HEK293T (cell line): ENCODE results near the gene NAV2.

Experiments used
- CTCF ChIA-PET: fragments of 350-600 bp; formaldehyde crosslinking; extraction: SDS; loops from one replicate; lab custom pipeline; 2021; ENCODE audit warnings: antibody characterized with exemption, inconsistent platforms; lab: Yijun Ruan, JAX
- POLR2A ChIA-PET: fragments of 350-600 bp; formaldehyde crosslinking; extraction: SDS; loops from one replicate; lab custom pipeline; 2020; ENCODE audit warnings: antibody characterized with exemption, inconsistent platforms; lab: Yijun Ruan, JAX
- DNase-seq: peaks from one replicate; pipeline ENCODE4 v3.0.0; 2012; ENCODE audit warnings: mixed read lengths; ENCODE audit errors: extremely low spot score
- ARNT ChIP-seq: fragments of 450-650 bp; IDR thresholded peaks from 2 replicates; pipeline ENCODE4 v1.6.1; 2017; ENCODE audit warnings: mild to moderate bottlenecking
- BHLHE40 ChIP-seq: fragments of 450-650 bp; IDR thresholded peaks from 2 replicates; pipeline ENCODE4 v1.6.1; 2016; ENCODE audit warnings: mild to moderate bottlenecking, moderate library complexity, borderline replicate concordance
- CTBP1 ChIP-seq: fragments of 450-650 bp; IDR thresholded peaks from 2 replicates; pipeline ENCODE4 v1.6.1; 2016; ENCODE audit warnings: borderline replicate concordance
- ELF4 ChIP-seq: fragments of 450-650 bp; IDR thresholded peaks from 2 replicates; pipeline ENCODE4 v1.6.1; 2017; ENCODE audit warnings: antibody characterized with exemption
- FOXA1 ChIP-seq: fragments of 450-650 bp; IDR thresholded peaks from 2 replicates; pipeline ENCODE4 v1.6.1; 2016; ENCODE audit warnings: mild to moderate bottlenecking
- FOXK2 ChIP-seq: fragments of 450-650 bp; IDR thresholded peaks from 2 replicates; pipeline ENCODE4 v1.6.1; 2016; ENCODE audit warnings: mild to moderate bottlenecking
- FOXM1 ChIP-seq: fragments of 450-650 bp; IDR thresholded peaks from 2 replicates; pipeline ENCODE4 v1.6.1; 2017; ENCODE audit warnings: mild to moderate bottlenecking, borderline replicate concordance
- HDGF ChIP-seq: fragments of 450-650 bp; IDR thresholded peaks from 2 replicates; pipeline ENCODE4 v1.6.1; 2017; ENCODE audit warnings: antibody characterized with exemption, borderline replicate concordance
- L3MBTL2 ChIP-seq: fragments of 450-650 bp; conservative IDR thresholded peaks from 2 replicates; pipeline ENCODE4 v1.6.1; 2016; ENCODE audit warnings: mild to moderate bottlenecking
- LEF1 ChIP-seq: fragments of 450-650 bp; IDR thresholded peaks from 2 replicates; pipeline ENCODE4 v1.6.1; 2017; ENCODE audit warnings: mild to moderate bottlenecking, borderline replicate concordance
- NFRKB ChIP-seq: fragments of 450-650 bp; IDR thresholded peaks from 2 replicates; pipeline ENCODE4 v1.6.1; 2016; ENCODE audit warnings: mild to moderate bottlenecking, moderate library complexity
- PKNOX1 ChIP-seq: fragments of 450-650 bp; IDR thresholded peaks from 2 replicates; pipeline ENCODE4 v1.6.1; 2016
- SP1 ChIP-seq: fragments of 450-650 bp; IDR thresholded peaks from 2 replicates; pipeline ENCODE4 v1.6.1; 2017
- SUZ12 ChIP-seq: fragments of 450-650 bp; IDR thresholded peaks from 2 replicates; pipeline ENCODE4 v1.6.1; 2016; ENCODE audit warnings: mild to moderate bottlenecking
- TARDBP ChIP-seq: fragments of 450-650 bp; IDR thresholded peaks from 2 replicates; pipeline ENCODE4 v1.6.1; 2016
- ZNF384 ChIP-seq: fragments of 450-650 bp; IDR thresholded peaks from 2 replicates; pipeline ENCODE4 v1.6.1; 2016

Gene NAV2

DNA sequence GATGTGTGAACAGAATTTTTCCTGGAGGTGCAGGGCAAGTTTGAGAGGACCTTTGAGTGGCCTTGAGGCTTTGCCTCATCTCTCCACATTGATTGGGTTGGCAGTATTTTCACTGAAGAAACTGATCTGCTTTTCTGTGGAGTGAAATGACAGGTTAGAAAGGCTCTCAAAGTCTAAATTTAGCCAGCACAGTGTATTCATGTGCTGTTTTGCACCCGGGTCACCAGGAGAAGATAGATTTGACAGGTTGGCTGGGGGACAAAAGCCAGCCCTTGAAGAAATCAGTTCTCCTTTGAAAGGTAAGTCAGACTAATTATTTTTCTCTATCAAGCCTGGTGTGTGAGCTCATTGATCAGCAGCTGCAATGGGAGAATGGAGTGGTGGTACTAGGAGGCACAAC, 294.7 kb downstream of the NAV2 start:
- no peak for DNase-seq
- TF ChIP-seq L3MBTL2: no peak
- no peak for TF ChIP-seq PKNOX1
- TF ChIP-seq CTBP1: no peak
- no peak for TF ChIP-seq FOXM1
- no peak for TF ChIP-seq ELF4
- TF ChIP-seq ZNF384: no peak
- TF ChIP-seq BHLHE40: no peak
- no peak for TF ChIP-seq SUZ12
- TF ChIP-seq ARNT: no peak
- TF ChIP-seq SP1: no peak
- no peak for TF ChIP-seq FOXK2
- TF ChIP-seq TARDBP: no peak
- no peak for TF ChIP-seq HDGF
- ChIA-PET POLR2A (no interaction called here), CTCF (interaction anchor here (0.6 kb wide), 1 partner anchor 103 kb away, joined by 4 read pairs; no protein-coding TSS in a partner anchor)

- TF ChIP-seq TARDBP (no peak), BHLHE40 (no peak), LEF1 (no peak), FOXA1 (no peak), NFRKB (no peak), HDGF (no peak), FOXK2 (no peak), CTBP1 (no peak), L3MBTL2 (no peak), ZNF384 (no peak), ELF4 (no peak), PKNOX1 (no peak)
- ChIA-PET CTCF (interaction anchor here (0.6 to 1.0 kb wide), 2 partner anchors 48 to 102 kb away, joined by 3 to 4 read pairs; no protein-coding TSS in a partner anchor), POLR2A (no interaction called here)
- DNase-seq: no peak
Observed at GRCh38 chr11:20008190-20008870, 295.7 kb downstream of the NAV2 start.

GRCh38 chr11:20008871-20009644, 296.4 kb downstream of the NAV2 start:
- CTCF ChIA-PET: interaction anchor here (1.0 kb wide), 1 partner anchor 47 kb away, joined by 3 read pairs; no protein-coding TSS in a partner anchor

DNA sequence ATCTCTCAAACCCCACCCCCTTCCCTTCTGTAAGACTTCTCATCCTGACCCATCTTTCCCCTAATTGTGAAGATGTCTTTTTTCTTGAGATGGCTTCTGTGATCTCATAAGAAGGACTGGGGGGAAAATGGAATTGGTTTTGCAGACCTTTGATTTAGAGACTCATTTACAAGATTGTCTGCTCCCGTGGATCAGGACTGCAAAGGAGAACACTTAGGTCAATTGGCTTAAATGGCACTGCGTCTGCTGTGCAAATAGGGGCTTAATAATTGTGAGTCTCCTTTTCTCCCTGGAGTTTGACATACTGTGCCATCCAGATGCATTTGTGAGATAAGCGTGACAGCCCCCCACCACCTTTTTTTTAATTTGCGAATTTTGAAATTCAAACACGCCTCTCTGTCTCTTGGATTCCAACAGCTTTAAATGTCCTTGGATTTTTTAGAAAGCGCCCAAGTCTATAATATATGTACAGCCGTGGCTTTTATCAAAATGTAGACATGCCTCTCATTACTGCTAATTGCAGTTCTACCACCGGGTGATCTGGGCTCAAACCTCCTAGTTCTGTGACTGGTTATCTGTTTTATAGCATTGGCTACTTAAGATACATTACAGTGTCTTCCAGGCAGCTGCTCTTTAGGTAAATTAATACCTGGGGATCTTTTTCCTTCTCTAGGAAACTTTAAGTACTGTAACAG, 297.7 kb downstream of the NAV2 start:
- TF ChIP-seq BHLHE40 (no peak), ELF4 (no peak), NFRKB (no peak), TARDBP (no peak), SUZ12 (no peak), L3MBTL2 (no peak), SP1 (no peak), ZNF384 (no peak), PKNOX1 (no peak), FOXK2 (no peak), ARNT (no peak), CTBP1 (no peak), FOXM1 (no peak), LEF1 (no peak), FOXA1 (no peak), HDGF (no peak)
- no peak for DNase-seq

More at GRCh38 chr11:20008871-20009644, 296.4 kb downstream of the NAV2 start:
- DNase-seq: no peak
- no peak for TF ChIP-seq BHLHE40
- POLR2A ChIA-PET: no interaction called here

DNA sequence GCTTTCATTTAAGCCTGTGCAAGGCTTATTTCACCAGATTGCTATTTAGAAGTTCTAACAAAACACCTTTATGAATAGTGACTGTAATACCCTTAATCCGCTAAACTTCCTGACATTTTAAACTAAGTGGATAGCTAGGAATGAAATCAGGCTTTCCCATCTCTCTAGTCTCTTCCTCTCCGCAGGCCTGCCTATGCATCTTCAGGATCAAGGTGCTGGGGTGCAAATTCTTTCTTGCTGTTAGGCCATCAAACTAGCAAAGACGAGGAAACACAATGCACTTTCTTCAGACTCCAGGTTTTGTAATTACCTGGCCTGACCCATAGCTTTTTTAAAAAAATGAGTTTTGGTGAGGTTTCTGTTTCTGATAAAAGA, 298.2 kb downstream of the NAV2 start:
- POLR2A ChIA-PET: no interaction called here
- TF ChIP-seq ARNT: no peak
- TF ChIP-seq LEF1: no peak
- no peak for TF ChIP-seq FOXA1
- TF ChIP-seq FOXM1: no peak
- no peak for TF ChIP-seq CTBP1
- TF ChIP-seq NFRKB: no peak
- no peak for TF ChIP-seq TARDBP
- TF ChIP-seq FOXK2: no peak
- no peak for TF ChIP-seq SUZ12
- TF ChIP-seq ZNF384: no peak
- TF ChIP-seq HDGF: no peak
- TF ChIP-seq ELF4: no peak
- TF ChIP-seq SP1: no peak
- no peak for TF ChIP-seq PKNOX1
- CTCF ChIA-PET: no interaction called here
- no peak for DNase-seq

More for the DNA sequence above, 297.7 kb downstream of the NAV2 start:
- POLR2A ChIA-PET: no interaction called here
- CTCF ChIA-PET: no interaction called here
